PFSK-1 (cell line): ENCODE data around the gene ACSF2.

Experiments
- FOXP2 ChIP-seq: optimal IDR thresholded peaks from 2 replicates; pipeline ENCODE3; 2011; ENCODE audit warnings: borderline replicate concordance, control low read depth, inconsistent platforms; ENCODE audit not compliant: insufficient read depth; ENCODE audit errors: extremely low read length, extremely low read depth
- POLR2AphosphoS5 ChIP-seq: IDR thresholded peaks from 2 replicates; pipeline ENCODE4 v1.6.1; 2012; ENCODE audit warnings: low read depth, mild to moderate bottlenecking, control low read depth, low read length, moderate library complexity
- SIN3A ChIP-seq: IDR thresholded peaks from 2 replicates; pipeline ENCODE4 v1.6.1; 2012; ENCODE audit warnings: mild to moderate bottlenecking, low read length, moderate library complexity, borderline replicate concordance; ENCODE audit not compliant: insufficient read depth
- TAF1 ChIP-seq: IDR thresholded peaks from 2 replicates; pipeline ENCODE4 v1.6.1; 2012; ENCODE audit warnings: low read length, control low read depth, borderline replicate concordance; ENCODE audit not compliant: insufficient read depth
- TF ChIP-seq, protein P1 (sequence below), 2 experiments: IDR thresholded peaks; 2 replicates each; pipeline versions ENCODE4 v1.6.1 to v1.8.0; 2011 to 2012; ENCODE audit warnings: low read depth in 2 of 2, low read length in 2 of 2, control low read depth in 1 of 2, inconsistent platforms in 1 of 2, mild to moderate bottlenecking in 1 of 2, moderate library complexity in 1 of 2; ENCODE audit not compliant: insufficient read depth in 1 of 2

The ACSF2 gene

DNA sequence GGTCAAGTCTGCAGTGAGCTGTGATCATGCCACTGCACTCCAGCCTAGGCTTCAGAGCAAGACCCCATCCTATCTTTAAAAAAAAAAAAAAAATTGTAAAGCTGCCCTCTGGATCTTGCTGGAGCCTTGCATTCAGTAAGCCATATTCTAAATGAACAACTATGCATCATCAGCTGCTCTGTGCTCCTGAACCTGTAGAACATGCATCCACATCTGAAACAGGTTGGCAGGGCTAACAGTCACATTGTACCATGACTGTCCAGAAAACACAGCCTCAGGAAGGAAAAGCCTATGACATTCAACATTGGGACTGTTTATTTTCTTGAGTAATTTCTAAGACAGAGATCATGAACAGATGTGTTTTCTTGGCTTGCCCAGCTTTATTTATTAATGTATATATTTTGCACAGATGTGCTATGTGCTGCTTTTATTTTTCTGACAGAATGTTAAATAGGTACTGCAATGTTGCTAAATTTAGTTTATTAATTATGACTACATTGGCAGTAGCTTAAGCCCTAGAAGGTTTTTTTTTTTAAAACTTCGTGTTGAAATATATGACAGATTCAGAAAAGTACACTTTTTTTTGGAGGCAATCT is 19.8 kb downstream of the ACSF2 start:
- TF ChIP-seq TAF1: no peak

DNA sequence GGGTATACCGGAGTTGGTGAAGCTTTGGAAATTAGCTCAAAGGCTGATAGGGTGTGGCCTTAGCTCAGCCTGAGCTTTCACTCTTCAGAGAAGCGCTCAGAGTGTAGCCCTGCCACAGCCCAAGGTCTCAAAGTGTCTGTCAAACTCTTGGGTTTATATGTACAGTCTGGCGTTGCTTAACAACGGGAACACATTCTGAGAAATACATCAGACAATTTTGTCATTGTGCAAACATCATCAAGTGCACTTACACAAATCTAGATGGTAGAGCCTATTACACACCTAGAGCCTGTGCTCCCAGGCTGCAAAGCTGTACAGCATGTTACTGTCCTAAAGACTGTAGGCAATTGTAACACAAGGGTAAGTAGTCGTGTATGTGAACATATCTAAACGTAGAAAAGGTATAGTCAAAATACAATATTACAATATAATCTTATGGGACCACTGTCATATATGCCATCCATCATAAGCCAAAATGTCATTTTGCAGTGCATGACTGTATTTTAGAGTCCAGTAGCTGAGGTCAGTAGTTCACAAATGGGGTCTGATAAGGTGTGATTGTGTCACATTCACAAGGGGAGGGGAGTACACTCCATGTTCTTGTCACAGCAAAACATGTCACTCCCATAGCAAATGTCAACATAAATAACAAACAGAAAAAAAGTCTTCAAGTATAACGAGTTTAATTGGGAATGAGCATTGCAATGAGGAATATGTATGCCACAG is 22.0 kb downstream of the ACSF2 start:
- TF ChIP-seq, protein P1, sequence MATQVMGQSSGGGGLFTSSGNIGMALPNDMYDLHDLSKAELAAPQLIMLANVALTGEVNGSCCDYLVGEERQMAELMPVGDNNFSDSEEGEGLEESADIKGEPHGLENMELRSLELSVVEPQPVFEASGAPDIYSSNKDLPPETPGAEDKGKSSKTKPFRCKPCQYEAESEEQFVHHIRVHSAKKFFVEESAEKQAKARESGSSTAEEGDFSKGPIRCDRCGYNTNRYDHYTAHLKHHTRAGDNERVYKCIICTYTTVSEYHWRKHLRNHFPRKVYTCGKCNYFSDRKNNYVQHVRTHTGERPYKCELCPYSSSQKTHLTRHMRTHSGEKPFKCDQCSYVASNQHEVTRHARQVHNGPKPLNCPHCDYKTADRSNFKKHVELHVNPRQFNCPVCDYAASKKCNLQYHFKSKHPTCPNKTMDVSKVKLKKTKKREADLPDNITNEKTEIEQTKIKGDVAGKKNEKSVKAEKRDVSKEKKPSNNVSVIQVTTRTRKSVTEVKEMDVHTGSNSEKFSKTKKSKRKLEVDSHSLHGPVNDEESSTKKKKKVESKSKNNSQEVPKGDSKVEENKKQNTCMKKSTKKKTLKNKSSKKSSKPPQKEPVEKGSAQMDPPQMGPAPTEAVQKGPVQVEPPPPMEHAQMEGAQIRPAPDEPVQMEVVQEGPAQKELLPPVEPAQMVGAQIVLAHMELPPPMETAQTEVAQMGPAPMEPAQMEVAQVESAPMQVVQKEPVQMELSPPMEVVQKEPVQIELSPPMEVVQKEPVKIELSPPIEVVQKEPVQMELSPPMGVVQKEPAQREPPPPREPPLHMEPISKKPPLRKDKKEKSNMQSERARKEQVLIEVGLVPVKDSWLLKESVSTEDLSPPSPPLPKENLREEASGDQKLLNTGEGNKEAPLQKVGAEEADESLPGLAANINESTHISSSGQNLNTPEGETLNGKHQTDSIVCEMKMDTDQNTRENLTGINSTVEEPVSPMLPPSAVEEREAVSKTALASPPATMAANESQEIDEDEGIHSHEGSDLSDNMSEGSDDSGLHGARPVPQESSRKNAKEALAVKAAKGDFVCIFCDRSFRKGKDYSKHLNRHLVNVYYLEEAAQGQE (IDR thresholded peaks at IDR 0.05; ENCODE audit: insufficient read depth in 1 of 2, low read depth in 2 of 2, low read length in 2 of 2): no peak
- no peak for TF ChIP-seq SIN3A
- TF ChIP-seq FOXP2: no peak
- no peak for TF ChIP-seq TAF1
- TF ChIP-seq POLR2AphosphoS5: no peak

DNA sequence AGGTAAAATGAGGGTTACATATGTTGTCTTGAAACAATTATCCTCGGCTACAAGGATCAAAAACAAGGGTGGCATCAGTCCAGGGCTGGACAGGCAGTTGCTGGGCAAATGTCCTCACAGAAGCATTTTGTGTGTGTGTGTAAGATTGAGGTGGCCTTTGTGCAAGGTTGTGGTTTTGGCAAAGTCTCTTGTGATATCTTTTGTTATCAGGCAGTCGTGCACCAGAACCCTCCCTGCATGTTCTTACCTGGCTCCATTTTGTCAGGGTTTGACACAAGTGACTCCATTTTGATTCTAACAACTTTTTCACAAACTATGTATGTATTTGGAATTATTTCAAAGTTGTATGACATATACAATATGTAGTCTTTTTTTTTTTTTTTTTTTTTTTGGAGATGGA is 22.6 kb downstream of the ACSF2 start:
- TF ChIP-seq FOXP2: no peak
- TF ChIP-seq SIN3A: no peak
- no peak for TF ChIP-seq POLR2AphosphoS5
- TF ChIP-seq, protein P1 (IDR thresholded peaks at IDR 0.05; ENCODE audit: insufficient read depth in 1 of 2, low read depth in 2 of 2, low read length in 2 of 2): no peak
- TF ChIP-seq TAF1: no peak

DNA sequence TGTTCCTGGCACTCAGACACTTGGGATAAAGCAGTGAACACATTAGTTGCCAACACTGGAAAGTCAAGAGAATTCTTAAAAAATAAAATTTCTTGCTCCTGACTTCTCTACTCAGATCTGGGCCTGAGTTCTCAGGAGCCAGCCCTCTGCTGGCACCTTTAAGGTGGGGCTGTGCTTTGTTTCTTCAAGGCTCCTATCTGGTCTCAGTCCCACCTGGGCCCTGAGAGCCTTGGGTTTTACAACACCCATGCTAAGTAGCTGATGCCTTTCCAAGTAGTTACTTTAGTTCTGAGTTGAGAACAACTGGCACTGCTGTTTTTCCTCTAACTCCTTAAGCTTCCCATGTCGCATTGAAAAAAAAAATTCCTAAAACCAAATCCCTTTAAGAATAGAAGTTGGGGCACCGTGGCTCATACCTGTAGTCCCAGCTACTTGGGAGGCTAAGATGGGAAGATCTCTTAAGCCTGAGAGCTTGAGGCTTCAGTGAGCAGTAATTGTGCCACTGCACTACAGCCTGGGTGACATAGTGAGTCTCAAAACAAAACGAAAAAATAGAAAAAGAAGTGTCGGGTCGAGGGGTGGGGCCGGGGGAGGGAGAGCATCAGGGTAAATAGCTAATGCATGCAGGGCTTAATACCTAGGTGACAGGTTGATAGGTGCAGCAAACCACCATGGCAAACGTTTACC is 26.1 kb downstream of the ACSF2 start:
- TF ChIP-seq POLR2AphosphoS5: no peak
- TF ChIP-seq, protein P1 (IDR thresholded peaks at IDR 0.05; ENCODE audit: insufficient read depth in 1 of 2, low read depth in 2 of 2, low read length in 2 of 2): no peak
- no peak for TF ChIP-seq TAF1
- TF ChIP-seq SIN3A: no peak
- TF ChIP-seq FOXP2: no peak

DNA sequence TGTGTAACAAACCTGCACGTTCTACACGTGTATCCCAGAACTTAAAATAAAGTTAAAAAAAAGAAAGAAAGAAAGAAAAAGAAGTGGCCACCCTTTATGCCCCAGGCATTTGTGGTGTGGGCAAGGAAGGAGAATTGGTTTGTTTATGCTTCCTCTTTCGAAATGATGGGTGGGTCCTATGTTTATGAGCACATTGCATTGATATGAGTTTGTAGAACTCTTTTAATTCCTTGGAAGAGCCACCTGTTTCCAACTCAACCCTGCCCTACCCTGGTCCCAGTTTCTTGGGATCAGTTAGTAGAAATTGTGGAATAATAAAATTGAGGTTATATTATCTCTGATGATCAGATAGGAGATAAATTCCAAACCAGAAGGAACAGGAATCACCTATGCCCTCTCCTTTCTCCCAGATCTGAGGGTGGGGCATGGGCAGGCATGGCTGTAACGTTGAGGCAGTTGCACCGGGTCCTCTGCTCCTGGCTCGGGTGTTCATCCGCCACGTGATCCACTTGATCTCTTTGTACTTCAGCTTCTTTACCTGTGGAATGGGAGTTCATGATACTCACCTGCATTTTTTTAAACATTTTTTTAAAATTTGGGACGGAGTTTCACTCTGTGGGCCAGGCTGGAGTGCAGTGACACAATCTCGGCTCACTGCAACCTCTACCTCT is 26.7 kb downstream of the ACSF2 start:
- TF ChIP-seq POLR2AphosphoS5 (no peak), FOXP2 (no peak), SIN3A (no peak), TAF1 (no peak)
- TF ChIP-seq, protein P1 (IDR thresholded peaks at IDR 0.05; ENCODE audit: insufficient read depth in 1 of 2, low read depth in 2 of 2, low read length in 2 of 2): no peak
